Testis (tissue), 2 donors: Measurements from ENCODE around the gene POLH.
"Not testable (repeated sequence)": the region's sequence is repeated elsewhere in the genome, so short reads cannot be mapped to it uniquely, and the experiment has no call there.

ENCODE experiments used
- CTCF ChIP-seq, 3 experiments: fragments of 450-650 bp in 2 of 3; fragments of 200-600 bp in 1 of 3; sonication (generic) in 1 of 3; IDR thresholded peaks; one replicate each; pipeline ENCODE4 v1.5.1; 2016 to 2019; ENCODE audit warnings: antibody characterized with exemption in 3 of 3, mild to moderate bottlenecking in 2 of 3, moderate library complexity in 1 of 3
- POLR2A ChIP-seq: fragments of 450-650 bp; IDR thresholded peaks from one replicate; pipeline ENCODE4 v1.6.1; 2017; ENCODE audit warnings: antibody characterized with exemption, mild to moderate bottlenecking, moderate library complexity

GRCh38 chr6:43652822-43653221 lies 76.8 kb downstream of the POLH start:
- TF ChIP-seq POLR2A; CTCF (IDR thresholded peaks at IDR 0.05): not testable (repeated sequence)
